Astrocyte (in vitro differentiated cells and primary cell): ENCODE measurements around the gene UBE2L3. TPM values are rescaled to one million over a fixed set of nuclear protein-coding genes. Genes with fewer than 3 reads are reported as not detected.
A peak's percentile ranks its signal among the peaks of the same experiment; 100 is the strongest.
"Not testable (repeated sequence)": the region's sequence is repeated elsewhere in the genome, so short reads cannot be mapped to it uniquely, and the experiment has no call there.

Experiments used
- DNase-seq: peaks from one replicate; pipeline ENCODE4 v3.0.0-alpha.2; 2010; ENCODE audit warnings: low read depth
- FAIRE-seq: peaks from 2 replicates; lab custom pipeline; 2011; peaks lifted over from hg19 to GRCh38; lab: Jason Lieb, UNC
- H2AFZ ChIP-seq: 2 replicates; pipeline ENCODE4 v1.6.0; 2012; ENCODE audit warnings: low read depth, low read length, inconsistent platforms
- H3K27ac ChIP-seq: 2 replicates; pipeline ENCODE4 v1.5.1; 2011; ENCODE audit warnings: low read depth, low read length, inconsistent platforms
- H3K27me3 ChIP-seq: 2 replicates; pipeline ENCODE4 v1.6.0; 2011; ENCODE audit warnings: low read length, inconsistent platforms; ENCODE audit not compliant: insufficient read depth
- H3K36me3 ChIP-seq: 2 replicates; pipeline ENCODE4 v1.5.1; 2011; ENCODE audit warnings: low read length, inconsistent platforms; ENCODE audit not compliant: insufficient read depth
- H3K4me1 ChIP-seq: 2 replicates; pipeline ENCODE4 v1.5.1; 2011; ENCODE audit warnings: low read length, inconsistent platforms; ENCODE audit not compliant: insufficient read depth
- H3K4me2 ChIP-seq: 2 replicates; pipeline ENCODE4 v1.6.0; 2012; ENCODE audit warnings: low read length, inconsistent platforms
- H3K4me3 ChIP-seq: 2 replicates; pipeline ENCODE4 v1.5.1; 2011; ENCODE audit warnings: low read depth, mild to moderate bottlenecking, low read length, inconsistent platforms; ENCODE audit not compliant: insufficient read depth
- H3K79me2 ChIP-seq: 2 replicates; pipeline ENCODE4 v1.6.0; 2012; ENCODE audit warnings: mild to moderate bottlenecking, low read length, inconsistent platforms; ENCODE audit not compliant: insufficient read depth
- H3K9ac ChIP-seq: 2 replicates; pipeline ENCODE4 v1.6.0; 2012; ENCODE audit warnings: mild to moderate bottlenecking, low read length, inconsistent platforms
- H3K9me3 ChIP-seq: 2 replicates; pipeline ENCODE4 v1.5.1; 2012; ENCODE audit warnings: low read depth, mild to moderate bottlenecking, low read length, inconsistent platforms; ENCODE audit not compliant: insufficient read depth
- H4K20me1 ChIP-seq: 2 replicates; pipeline ENCODE4 v1.6.0; 2012; ENCODE audit warnings: low read length, inconsistent platforms; ENCODE audit not compliant: insufficient read depth
- H3K27ac Mint-ChIP-seq: one replicate; pipeline ENCODE4 v1.8.0; 2021; ENCODE audit warnings: mild to moderate bottlenecking, mixed read lengths; ENCODE audit not compliant: unreplicated experiment
- H3K27me3 Mint-ChIP-seq: one replicate; pipeline ENCODE4 v1.8.0; 2021; ENCODE audit warnings: low read depth, mixed read lengths; ENCODE audit not compliant: unreplicated experiment
- H3K36me3 Mint-ChIP-seq: one replicate; pipeline ENCODE4 v1.8.0; 2021; ENCODE audit warnings: low read depth, mixed read lengths; ENCODE audit not compliant: unreplicated experiment
- H3K4me1 Mint-ChIP-seq: one replicate; pipeline ENCODE4 v1.8.0; 2021; ENCODE audit warnings: low read depth, mixed read lengths; ENCODE audit not compliant: unreplicated experiment
- H3K4me3 Mint-ChIP-seq: one replicate; pipeline ENCODE4 v1.8.0; 2021; ENCODE audit warnings: mild to moderate bottlenecking, moderate library complexity, mixed read lengths; ENCODE audit not compliant: unreplicated experiment
- H3K9me3 Mint-ChIP-seq: one replicate; pipeline ENCODE4 v1.8.0; 2021; ENCODE audit warnings: mild to moderate bottlenecking, mixed read lengths; ENCODE audit not compliant: unreplicated experiment
- CTCF ChIP-seq: IDR thresholded peaks from 2 replicates; pipeline ENCODE4 v1.5.1; 2011; ENCODE audit warnings: low read depth, mild to moderate bottlenecking, inconsistent platforms, low read length, moderate library complexity; ENCODE audit not compliant: insufficient read depth
- EZH2 ChIP-seq: IDR thresholded peaks from 2 replicates; pipeline ENCODE4 v1.6.1; 2012; ENCODE audit warnings: mild to moderate bottlenecking, low read length, inconsistent platforms; ENCODE audit not compliant: insufficient read depth
- total RNA-seq: library from RNA; stranded (reverse); gene quantifications from 2 replicates; pipeline ENCODE4 v1.2.1, GENCODE V29; 2021

UBE2L3 gene
- total RNA-seq, 1 donor from 2014 or later, result 62.8 TPM

- H4K20me1 ChIP-seq, result peaks cover 15% of the 10 kb centered on the region
Measured at GRCh38 chr22:21564411-21564810, 3.1 kb upstream of the UBE2L3 start.

GRCh38 chr22:21568347-21569075, 997 bp downstream of the UBE2L3 start:
- no peaks in the 10 kb centered on the region for H3K27me3 ChIP-seq
- peak; percentile 22 for DNase-seq
- peak overlapping the region; percentile 98 for H3K9ac ChIP-seq
- peak overlapping the region; percentile 92 for H3K4me2 ChIP-seq
- Mint-ChIP-seq H3K4me1 (peaks cover 36% of the 10 kb centered on the region), H3K36me3 (peaks cover 2% of the 10 kb centered on the region), H3K27ac (peak overlapping the region; percentile 95), H3K27me3 (no peaks in the 10 kb centered on the region), H3K9me3 (no peaks in the 10 kb centered on the region), H3K4me3 (peak overlapping the region; percentile 96)
- peaks cover 16% of the 10 kb centered on the region for H3K4me1 ChIP-seq
- peak overlapping the region; percentile 79 for H2AFZ ChIP-seq
- peak overlapping the region; percentile 89 for H3K4me3 ChIP-seq
- no peak for TF ChIP-seq EZH2
- no peak for TF ChIP-seq CTCF
- peak overlapping the region; percentile 96 for H3K27ac ChIP-seq
- no peak for FAIRE-seq
- H4K20me1 ChIP-seq, result peaks cover 56% of the 10 kb centered on the region
- H3K36me3 ChIP-seq, result no peaks in the 10 kb centered on the region
- no peaks in the 10 kb centered on the region for H3K9me3 ChIP-seq
- peaks cover 63% of the 10 kb centered on the region for H3K79me2 ChIP-seq

More at GRCh38 chr22:21564411-21564810, 3.1 kb upstream of the UBE2L3 start:
- Histone ChIP-seq H3K9ac (no peak overlapping the region), H3K27ac (no peak overlapping the region), H3K79me2 (peaks cover 22% of the 10 kb centered on the region), H3K4me2 (no peak overlapping the region), H3K27me3 (no peaks in the 10 kb centered on the region), H3K4me1 (peaks cover 4% of the 10 kb centered on the region), H3K9me3 (no peaks in the 10 kb centered on the region), H3K4me3 (no peak overlapping the region), H2AFZ (no peak overlapping the region), H3K36me3 (no peaks in the 10 kb centered on the region)
- peaks cover 8% of the 10 kb centered on the region for H3K27me3 Mint-ChIP-seq
- no peaks in the 10 kb centered on the region for H3K36me3 Mint-ChIP-seq
- H3K27ac Mint-ChIP-seq, result no peak overlapping the region
- FAIRE-seq, result no peak
- peaks cover 4% of the 10 kb centered on the region for H3K4me1 Mint-ChIP-seq
- H3K4me3 Mint-ChIP-seq, result no peak overlapping the region
- H3K9me3 Mint-ChIP-seq, result no peaks in the 10 kb centered on the region
- DNase-seq, result no peak
- TF ChIP-seq EZH2 (no peak), CTCF (no peak)

- H3K36me3 Mint-ChIP-seq, DNase-seq, H3K9me3 Mint-ChIP-seq, H3K27me3 Mint-ChIP-seq, H3K27me3 ChIP-seq, FAIRE-seq, H2AFZ ChIP-seq, H3K9me3 ChIP-seq, H3K36me3 ChIP-seq: not testable (repeated sequence)
- H3K4me3 ChIP-seq, result peak overlapping the region; percentile 89
- H3K4me3 Mint-ChIP-seq, result peak overlapping the region; percentile 96
- H4K20me1 ChIP-seq, result peaks cover 61% of the 10 kb centered on the region
- H3K79me2 ChIP-seq, result peaks cover 68% of the 10 kb centered on the region
- H3K27ac Mint-ChIP-seq, result peak overlapping the region; percentile 95
- peaks cover 38% of the 10 kb centered on the region for H3K4me1 Mint-ChIP-seq
- H3K9ac ChIP-seq, result peak overlapping the region; percentile 98
- H3K4me2 ChIP-seq, result peak overlapping the region; percentile 92
- peaks cover 16% of the 10 kb centered on the region for H3K4me1 ChIP-seq
- peak overlapping the region; percentile 96 for H3K27ac ChIP-seq
Measured at GRCh38 chr22:21569076-21569427, 1.5 kb downstream of the UBE2L3 start.
